Uterine smooth muscle cell (primary cell): Measurements from ENCODE around the gene FAM200B. TPM values are rescaled to one million over a fixed set of nuclear protein-coding genes. Genes with fewer than 3 reads are reported as not detected.

Source experiments
- total RNA-seq: library from RNA; depleted of rRNA; stranded (reverse); fragments of >200 nt; gene quantifications from 2 replicates; pipeline ENCODE4 v1.2.3, GENCODE V29; 2014

The FAM200B gene
- total RNA-seq = 12.3 and 19.5 TPM in 2 replicates

DNA sequence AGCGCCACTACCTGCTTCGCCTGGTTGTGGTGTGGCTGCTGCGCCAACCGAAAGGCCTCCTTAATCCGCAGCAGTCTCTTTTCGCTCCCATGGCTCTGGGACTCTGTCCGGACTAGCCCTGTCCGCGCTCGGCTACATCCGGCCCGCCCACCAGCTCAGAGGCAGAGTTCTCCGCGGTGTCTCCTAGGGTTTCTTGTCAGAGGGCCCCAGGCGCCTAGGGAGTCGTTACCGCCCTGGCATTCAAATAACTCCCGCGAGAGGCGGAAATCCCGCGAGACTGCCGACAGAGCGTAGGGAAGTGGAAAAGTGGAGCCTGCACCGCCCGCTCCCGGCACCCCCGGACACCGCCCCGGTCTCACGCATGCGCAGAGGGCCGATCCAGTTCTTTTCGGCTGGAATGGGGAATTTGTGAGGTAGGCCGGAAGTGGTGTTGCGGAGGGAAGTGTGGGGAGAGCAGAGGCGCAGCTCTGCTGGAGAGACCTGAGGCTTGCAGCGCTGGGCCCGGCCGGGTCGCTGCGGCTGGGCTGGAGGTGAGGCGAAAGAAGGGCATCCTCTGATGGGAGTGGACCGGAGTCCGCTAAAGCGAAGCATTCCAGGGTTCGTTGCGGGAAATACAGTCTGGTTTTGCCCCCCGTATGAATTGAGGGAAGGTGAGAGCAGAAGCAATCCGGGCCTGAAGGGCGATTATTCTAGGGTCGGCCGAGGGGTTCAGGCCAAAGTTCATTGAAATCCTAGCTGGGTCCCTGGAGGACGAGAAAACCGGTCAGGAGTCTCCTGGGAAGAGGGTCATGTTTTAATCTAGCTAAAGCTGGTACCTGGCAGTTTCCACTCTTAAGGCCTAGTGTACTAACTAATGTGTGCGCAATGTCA lies at the start of gene FAM200B:
Gene FAM200B, plus strand, starts transcription at position 456 of the 870 bp plus-strand sequence. CDS start 5,151 bp downstream, outside the sequence.

DNA sequence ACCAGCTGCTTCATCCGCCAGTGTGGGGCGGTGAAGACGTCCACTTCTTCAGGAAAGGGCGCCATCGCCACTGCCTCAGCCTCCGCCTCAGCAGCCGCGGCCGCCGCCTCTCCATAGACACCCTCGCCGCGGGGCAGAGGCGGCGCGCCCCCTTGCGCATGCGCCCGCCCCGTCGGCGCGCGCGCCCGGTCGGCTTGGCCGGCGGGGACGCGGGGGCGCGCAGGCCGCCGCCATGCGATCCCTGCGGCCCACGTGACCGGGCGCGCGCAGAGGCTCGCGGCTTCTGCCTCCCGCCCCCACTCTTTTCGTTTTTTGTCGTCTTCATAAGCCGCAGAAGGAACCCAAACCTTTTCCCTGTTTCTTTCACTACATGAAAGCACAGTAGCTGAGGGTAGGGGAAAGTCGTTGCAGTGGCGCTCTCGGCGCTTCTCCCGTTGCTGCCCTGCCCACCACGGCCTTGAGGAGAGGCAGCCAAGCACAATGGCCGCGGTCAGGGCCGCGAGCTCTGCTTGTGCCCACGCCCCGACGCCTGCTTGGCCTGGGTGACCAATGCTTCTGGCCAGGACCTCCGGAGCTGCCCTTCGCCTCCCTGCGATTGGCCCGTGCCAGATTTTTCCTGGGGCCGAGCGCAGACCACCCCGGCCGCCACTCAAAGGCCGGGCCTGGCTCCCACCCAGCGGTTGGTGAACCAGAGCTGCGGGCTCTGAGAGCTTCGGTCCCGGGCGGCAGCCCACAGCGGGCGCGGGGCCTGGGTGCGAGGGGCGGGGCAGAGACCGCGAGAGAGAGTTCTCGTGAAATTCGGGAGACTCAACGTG lies 26.2 kb upstream of the FAM200B start, which contains the start of gene FBXL5:
Gene FBXL5, minus strand, starts transcription at position 135 of the 815 bp plus-strand sequence. Its CDS starts 70 bp downstream, at position 65.

DNA sequence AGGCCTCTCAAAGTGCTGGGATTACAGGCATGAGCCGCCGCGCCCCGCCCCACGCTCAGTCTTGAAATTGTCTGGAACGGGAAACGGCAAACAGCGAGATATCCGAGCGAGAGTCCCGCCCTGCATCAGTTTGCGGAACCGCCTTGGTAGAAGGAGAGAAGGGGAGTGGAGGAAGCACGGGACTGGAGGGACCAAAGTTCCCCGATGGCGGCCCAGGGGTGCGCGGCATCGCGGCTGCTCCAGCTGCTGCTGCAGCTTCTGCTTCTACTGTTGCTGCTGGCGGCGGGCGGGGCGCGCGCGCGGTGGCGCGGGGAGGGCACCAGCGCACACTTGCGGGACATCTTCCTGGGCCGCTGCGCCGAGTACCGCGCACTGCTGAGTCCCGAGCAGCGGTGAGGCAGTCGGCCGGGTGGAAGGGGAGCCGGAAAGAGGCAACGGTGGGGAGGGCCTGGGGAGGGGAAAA lies 21.3 kb downstream of the FAM200B start, which contains the start of gene BST1:
Gene BST1, plus strand, starts transcription at position 125 of the 463 bp plus-strand sequence. Its CDS starts 80 bp downstream, at position 205.

Other genes starting within 250 kb of the FAM200B start
- 20.5 and 22.5 TPM in 2 replicates for gene CC2D2A, start 211.9 kb upstream of the FAM200B start, total RNA-seq
- gene FBXL5, start 26.5 kb upstream of the FAM200B start, total RNA-seq = 127 and 136 TPM in 2 replicates
- 2.7 and 3.1 TPM in 2 replicates for gene BST1, start 21.2 kb downstream of the FAM200B start, total RNA-seq
- not detected in 2 replicates for gene CD38, start 96.5 kb downstream of the FAM200B start, total RNA-seq